GM19043 (cell line): ENCODE results near the gene SP2.

Experiments used
- ATAC-seq: cut with Tn5 transposase; IDR thresholded peaks from one replicate; pipeline ENCODE4 v1.9.1; 2021; ENCODE audit warnings: low read depth; ENCODE audit not compliant: unreplicated experiment

SP2 gene

GRCh38 chr17:47968836-47969235 is 72.8 kb downstream of the SP2 start:
- ATAC-seq: no peak

- ATAC-seq: no peak
Measured at GRCh38 chr17:47969930-47970724, 74.1 kb downstream of the SP2 start.

- ATAC-seq: peak; percentile 94
Measured at GRCh38 chr17:47970725-47971499, 74.9 kb downstream of the SP2 start, which contains the start of gene CDK5RAP3. TSS of gene CDK5RAP3 (plus strand) at chr17:47971113. CDS start at chr17:47971147, 34 bp downstream.

- ATAC-seq: no peak
Measured at GRCh38 chr17:47973541-47973940, 77.5 kb downstream of the SP2 start.

- ATAC-seq: no peak
Measured at GRCh38 chr17:47975189-47975822, 79.3 kb downstream of the SP2 start.

- no peak for ATAC-seq
Measured at GRCh38 chr17:47975823-47976205, 79.8 kb downstream of the SP2 start.

GRCh38 chr17:47978324-47978723 is 82.3 kb downstream of the SP2 start:
- no peak for ATAC-seq
